ENCODE results near the gene ZNF780B.
"Not testable (repeated sequence)": the region's sequence is repeated elsewhere in the genome, so short reads cannot be mapped to it uniquely, and the experiment has no call there.

Gene ZNF780B

DNA sequence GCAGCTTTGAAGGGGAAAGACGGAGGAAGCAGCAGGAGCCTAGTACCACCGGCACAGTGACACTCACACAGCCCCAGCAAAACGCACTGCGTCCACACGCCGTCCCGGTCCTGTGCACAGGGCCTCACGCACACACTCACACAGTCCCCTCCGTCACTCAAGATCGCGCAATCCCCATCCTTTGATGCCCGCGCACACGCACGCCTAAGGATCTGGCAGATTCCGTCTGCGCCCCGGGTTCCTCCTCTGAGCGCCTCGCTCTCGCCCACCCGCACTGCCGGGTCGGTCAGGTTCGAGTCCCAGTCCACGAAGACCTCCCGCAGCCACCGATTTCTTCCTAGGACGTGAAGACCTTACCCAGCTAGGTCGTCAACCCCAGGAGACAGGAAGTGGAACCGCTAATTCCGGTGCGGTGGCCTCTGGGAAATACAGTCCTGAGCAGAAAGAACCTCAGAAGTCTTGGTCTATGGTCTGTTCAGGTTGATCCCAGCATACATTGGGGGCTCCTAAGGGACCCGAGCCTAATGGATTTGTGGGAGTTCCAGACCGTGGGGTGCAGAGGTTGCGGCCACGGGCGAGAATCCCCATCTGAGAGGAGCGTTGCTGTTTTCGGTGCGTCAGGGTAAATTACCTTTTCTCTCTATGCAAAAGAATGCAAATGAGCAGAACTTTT is at the start of gene ZNF780B:
ZNF780B (minus strand) TSS at position 400 of the 673 bp plus-strand sequence. CDS start 5,899 bp downstream, outside the sequence.
- DNase-seq (ENCODE audit: low read depth) = peak; percentile 48

DNA sequence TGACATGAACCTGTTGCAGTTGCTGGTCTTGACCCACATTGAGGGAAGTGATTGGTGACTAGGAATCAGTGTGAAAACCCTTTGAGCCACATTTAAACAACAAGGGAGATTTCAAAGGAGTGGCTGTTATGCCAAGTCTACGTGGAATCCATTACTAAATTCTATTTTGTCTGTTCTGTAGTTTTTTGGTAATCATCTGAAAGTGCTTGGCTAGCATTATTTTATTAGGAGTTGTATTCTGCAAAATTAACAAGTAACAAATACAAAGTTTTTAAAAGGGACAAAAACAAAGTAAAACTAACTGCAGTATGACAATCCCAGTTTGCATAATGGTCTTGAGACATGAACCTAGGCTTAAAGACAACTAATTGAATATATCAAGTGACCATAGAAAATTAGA is 48.7 kb upstream of the ZNF780B start:
- no peak for DNase-seq (ENCODE audit: low read depth)

DNA sequence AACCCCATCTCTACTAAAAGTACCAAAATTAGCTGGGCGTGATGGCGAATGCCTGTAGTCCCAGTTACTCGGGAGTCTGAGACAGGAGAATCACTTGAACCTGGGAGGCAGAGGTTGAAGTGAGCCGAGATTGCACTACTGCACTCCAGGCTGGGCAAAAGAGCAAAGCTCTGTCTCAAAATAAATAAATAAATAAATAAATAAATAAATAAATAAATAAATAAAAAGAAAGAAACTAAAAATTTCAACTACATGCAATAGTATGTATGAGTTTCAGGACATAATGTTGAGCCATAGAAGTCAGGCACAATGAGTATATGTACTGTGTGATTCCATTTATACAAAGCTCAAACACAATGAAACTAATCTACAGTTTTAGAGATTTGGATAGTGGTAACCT is 47.6 kb upstream of the ZNF780B start:
- DNase-seq (ENCODE audit: low read depth) = no peak

DNA sequence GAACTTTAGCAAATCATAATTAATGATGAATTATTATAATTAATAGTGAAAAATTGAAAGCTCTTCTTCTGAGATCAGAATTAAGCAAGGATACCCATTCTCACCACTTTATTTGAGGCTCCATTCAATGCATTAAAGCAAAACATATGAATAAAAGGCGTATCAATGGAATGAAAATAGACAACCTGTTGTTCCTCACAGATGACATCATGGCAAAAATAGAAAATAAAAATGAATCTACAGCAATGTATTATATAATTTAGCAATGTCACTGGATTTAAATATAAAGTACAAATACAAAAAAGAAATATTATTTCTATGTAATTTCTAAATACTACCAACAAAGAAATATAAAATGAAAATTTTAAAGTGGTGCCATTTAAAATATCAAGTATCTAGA is 45.8 kb upstream of the ZNF780B start:
- no peak for DNase-seq (ENCODE audit: low read depth)

DNA sequence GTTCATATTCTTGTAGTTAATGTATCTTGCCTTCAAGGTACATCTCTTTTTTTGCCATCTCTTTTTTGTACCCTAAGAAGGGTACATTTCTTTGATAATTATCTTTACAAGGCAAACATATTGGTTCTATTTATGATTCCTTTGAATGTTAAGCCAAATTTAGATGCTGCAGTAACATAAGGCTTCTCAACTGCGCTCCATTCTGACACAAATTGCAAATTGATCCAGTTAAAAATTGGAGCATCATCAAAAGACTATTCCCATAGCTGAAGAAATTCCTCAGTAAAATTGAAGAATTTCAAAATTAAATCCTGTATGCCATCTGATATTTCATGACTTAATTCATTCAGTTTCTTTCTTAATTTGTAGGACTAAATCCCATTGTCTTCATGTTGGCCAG is 37.4 kb upstream of the ZNF780B start:
- DNase-seq (ENCODE audit: low read depth) = no peak

DNA sequence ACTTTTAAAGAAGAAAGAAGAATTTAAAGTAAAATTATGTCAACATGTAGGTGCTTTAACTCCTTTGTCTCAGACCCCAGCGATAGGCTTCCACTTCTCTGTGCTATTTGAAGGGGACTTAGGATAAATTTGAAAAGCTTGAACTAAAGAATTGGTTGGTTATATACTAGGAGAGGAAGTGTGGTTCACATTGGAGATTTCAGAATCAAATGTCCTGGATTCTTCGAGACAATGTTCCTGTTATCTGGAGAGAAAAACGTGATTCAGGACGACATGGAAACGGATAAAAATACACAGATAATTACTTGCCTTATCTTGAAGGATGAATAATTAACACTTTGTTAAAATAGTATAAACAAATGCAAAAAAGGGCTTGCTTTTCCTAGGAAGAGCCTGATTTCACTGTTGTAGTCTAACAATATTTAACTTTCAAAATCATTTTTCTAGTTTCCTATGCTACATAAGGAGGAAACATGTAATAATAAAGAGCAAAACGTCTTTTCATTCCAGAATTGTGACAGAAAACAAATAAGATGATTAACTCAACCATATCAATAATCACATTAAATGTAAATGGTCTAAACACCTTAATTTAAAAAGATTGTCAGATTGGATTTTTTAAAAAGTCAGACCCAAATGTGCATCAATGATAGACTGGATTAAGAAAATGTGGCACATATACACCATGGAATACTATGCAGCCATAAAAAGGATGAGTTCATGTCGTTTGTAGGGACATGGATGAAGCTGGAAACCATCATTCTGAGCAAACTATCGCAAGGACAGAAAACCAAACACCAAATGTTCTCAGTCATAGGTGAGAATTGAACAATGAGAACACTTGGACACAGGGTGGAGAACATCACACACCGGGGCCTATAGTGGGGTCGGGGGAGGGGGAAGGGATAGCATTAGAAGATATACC is 35.4 kb upstream of the ZNF780B start:
- no peak for DNase-seq (ENCODE audit: low read depth)

DNA sequence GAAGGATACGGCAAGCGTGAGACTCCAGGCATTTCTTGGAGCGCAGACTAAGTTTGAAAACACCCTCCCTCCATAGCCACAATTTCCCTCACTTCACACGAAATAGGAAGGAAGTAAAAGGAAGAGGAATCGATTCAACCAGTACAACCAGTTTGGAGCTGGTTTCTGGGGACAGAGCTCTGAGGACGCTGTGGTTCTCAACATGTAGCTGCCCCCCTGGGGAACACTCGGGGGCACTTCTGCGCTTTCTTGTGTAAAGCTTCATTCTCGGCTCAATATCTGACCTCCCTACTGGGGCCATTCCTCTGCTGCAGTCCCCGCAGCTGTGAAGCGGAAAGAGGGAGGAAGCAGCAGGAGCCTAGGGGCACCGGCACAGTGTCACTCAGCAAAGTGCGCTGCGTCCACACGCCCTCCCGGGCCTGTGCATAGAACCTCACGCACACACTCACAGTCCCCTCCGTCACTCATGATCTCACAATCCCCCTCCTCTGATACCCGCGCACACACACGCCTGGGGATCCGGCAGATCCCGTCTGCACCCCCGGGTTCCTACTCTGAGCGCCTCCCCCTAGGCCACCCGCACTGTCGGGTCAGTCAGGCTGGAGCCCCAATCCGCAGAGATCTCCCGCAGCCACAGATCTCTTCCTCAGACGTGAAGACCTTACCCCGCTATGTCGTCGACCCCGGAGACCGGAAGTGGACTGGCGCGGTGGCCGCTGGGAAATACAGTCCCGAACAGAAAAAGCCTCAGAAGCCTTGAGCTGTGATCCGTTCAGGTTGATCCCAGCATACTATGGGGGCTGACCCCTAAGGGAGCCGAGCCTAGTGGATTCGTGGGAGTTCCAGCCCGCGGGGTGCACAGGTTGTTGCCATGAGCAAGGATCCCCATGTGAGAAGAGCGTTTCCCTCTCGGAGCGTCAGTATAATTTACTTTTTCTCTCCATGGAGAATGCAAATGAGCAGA is 34.5 kb upstream of the ZNF780B start, which contains the start of gene ZNF780A:
ZNF780A (minus strand) TSS at position 703 of the 964 bp plus-strand sequence. CDS start 6,190 bp downstream, outside the sequence.
- peak; percentile 65 for DNase-seq (ENCODE audit: low read depth)

DNA sequence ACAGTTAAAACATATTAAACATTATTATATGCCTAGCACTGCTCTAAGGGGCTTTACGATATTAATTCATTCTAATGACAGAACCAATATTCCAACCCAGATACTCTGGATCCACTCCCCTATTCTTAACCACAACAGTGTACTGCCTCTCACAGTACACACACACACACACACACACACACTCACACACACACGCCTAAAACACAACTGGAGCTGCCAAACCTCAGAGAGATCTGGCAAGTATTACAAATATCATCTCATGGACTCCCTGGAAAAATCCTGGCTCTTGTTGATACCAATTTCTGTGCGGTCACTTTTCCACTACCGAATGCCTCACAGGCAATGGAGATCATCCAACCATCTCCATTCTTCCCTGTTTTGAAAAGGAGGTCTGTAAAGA is 33.4 kb upstream of the ZNF780B start:
- no peak for DNase-seq (ENCODE audit: low read depth)

DNA sequence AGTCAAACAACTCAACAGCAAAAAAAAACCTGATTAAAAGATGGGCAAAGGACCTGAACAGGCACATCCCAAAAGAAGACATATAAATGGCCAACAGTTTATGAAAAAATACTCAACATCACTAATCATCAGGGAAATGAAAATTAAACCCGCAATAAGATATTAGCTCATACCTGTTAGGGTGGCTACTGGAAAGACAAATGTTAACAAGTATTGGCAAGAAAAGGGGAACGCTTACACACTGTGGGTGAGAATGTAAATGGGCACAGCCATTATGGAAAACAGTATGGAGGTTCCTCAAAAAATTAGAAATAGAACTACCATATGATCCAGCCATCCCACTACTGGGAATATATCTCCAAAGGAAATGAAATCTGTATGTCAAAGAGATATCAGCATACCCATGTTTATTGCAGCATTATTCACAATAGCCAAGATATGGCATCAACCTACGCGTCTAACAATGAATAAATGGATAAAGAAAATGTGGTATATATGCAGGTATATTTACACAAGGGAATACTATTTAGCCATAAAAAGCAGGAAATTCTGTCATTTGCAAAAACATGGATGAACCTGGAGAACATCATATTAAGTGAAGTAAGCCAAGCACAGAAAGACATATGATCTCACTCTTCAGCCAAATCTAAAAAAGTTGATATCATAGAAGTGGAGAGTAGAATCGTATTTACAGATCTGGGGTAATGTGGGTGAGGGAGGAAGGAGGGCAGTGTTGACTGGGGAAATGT is 32.4 kb upstream of the ZNF780B start:
- DNase-seq (ENCODE audit: low read depth) = no peak

DNA sequence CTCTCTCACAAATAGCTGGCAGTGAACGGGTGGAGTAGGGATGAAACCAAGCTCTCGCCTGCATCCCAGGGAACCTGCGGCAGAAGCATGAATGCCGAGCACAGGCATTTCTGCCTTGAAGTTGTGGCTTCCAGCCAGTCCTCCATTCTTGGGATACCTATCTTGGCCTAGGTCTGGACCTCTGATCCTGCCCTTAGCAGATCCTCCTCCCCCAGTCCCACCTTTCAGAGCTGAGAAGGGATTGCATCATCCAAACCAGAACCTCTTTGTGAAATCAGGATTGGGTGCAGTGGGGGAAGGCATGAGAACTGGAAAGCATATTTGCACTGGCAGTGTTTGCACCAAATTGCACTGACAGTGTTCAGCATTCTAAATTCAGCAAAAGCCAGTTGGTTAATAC is 28.9 kb upstream of the ZNF780B start:
- DNase-seq (ENCODE audit: low read depth) = no peak

DNA sequence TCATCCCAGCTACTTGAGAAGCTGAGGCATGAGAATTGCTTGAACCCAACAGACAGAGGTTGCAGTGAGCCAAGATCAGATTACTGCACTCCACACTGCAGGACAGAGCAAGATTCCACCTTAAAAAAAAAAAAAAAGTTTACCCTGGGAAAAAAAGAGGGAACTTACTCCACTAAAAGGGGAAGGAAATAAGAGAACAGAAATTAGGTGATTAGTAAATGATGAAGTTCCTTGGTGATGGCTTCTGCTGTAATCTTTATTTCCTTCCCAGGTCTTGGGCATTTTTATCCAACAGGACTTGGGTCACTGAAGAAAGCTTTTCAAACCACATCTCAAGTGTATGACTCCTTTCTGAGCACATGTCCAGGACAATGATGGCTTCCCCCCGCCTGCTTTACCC is 25.4 kb upstream of the ZNF780B start:
- no peak for DNase-seq (ENCODE audit: low read depth)

DNA sequence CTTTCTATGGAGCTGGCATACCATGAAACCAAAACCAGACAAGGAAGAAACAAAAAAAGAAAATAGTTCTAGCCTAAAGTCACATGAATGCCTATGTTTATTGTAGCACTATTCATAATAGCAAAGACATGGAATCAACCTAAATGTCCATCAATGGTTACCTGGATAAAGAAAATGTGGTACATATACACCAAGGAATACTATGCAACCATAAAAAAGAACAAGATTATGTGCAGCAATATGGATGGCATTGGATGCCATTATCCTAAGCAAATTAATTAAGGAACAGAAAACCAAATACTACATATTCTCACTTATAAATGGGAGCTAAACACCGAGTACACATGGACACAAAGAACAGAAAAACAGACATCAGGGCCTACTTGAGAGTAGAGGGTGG is 24.3 kb upstream of the ZNF780B start:
- no peak for DNase-seq (ENCODE audit: low read depth)

DNA sequence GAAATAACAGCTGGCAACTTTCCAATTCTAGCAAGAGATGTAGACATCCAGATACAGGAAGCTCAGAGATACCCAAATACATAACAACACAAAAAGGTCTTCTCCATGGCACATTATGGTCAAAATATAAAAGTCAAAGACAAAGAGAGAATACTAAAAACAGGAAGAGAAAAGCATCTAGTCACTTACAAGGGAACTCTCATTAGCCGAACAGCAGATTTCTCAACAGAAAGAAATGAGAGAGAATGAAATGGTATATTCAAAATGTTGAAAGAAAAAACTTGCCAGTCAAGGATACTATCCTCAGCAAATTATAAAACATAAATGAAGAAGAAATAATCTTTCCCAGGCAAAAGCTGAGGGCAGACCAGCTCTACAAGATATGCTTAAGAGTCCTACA is 22.3 kb upstream of the ZNF780B start:
- no peak for DNase-seq (ENCODE audit: low read depth)

DNA sequence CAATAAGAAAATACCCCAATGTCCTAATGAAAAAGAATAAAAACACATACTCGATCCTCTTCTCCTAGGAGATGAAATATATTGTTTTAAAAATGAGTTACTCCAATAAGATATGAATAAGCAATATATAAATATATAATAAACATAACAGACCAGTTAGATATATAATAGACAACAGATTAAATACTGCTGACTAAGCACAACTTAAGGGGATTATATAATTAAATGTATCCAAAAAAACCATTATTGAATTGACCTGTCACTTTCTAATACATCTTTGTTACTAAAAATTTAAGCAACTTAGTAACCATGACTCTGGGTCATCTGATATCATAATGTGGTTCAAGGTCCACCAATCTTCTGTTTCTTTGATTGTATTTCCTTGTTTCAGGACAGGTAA is 14.0 kb upstream of the ZNF780B start:
- DNase-seq (ENCODE audit: low read depth) = no peak

DNA sequence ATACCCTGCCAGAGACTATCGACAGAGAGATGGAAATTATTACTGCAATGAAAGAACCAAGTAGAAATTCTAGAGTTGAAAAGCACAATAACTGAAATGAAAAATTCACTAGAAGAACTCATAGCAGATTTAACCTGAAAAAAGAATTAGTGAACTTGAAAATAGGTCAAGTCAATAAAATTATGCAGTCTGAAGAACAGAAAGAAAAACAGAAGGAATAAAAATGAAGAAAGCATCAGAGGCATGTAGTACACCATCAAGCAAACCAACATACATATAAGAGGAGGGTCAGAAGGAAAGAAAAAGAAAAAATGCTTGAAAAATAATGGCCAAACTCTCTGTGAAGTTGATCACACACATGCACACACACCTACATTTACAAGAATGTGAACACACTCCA is 3.6 kb upstream of the ZNF780B start:
- DNase-seq (ENCODE audit: low read depth) = no peak

DNA sequence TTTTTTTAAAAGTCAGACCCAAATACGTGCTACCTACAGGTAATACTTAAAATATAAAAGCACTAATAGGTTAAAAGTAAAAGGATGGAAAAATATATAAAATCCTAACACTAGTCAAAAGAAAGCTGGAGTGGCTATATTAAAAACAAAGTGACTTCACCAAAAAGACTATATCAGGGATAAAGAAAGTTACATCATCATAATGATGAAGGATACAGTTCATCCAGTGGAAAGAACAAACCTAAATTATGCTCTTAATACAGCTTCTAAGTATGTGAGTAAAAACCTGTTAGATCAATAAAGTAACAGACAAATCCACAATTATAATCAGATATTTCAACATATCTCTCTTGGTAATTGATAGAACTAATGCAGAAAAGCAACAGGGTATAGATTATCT is 1.1 kb upstream of the ZNF780B start:
- DNase-seq (ENCODE audit: low read depth) = no peak

DNA sequence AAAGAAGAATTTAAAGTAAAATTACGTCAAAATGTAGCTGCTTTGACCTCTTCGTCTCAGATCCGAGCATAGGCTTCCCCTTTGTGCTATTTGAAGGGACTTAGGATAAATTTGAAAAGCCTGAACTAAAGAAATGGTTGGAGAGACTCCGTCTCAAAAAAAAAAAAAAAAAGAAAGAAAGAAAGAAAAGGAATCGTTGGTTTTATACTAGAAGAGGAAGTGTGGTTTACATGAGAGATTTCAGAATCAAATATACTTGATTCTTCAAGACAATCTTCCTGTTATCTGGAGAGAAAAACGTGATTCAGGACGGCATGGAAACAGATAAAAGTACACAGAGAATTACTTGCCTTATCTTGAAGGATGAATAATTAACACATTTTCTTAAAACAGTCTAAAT is 474 bp upstream of the ZNF780B start:
- DNase-seq (ENCODE audit: low read depth) = no peak

DNA sequence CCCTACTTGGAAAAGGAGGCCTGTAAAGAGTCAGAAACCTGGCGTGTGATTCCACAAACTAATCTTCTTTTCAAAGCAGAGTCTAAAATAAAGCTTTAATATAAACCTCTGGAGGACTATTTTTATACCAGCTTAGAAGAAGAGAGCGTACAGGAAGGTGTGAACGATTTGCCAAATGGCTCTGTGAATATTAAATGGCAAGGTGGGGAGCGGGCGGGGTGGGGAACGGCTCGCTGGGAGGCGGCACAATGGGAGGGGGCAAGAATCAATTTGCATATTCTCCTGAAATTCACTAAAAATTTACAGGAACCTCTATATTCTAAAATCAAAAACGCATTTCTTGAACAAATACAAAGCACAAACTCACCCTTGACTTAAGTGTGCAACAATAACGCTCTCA is 982 bp downstream of the ZNF780B start:
- no peak for DNase-seq (ENCODE audit: low read depth)

DNA sequence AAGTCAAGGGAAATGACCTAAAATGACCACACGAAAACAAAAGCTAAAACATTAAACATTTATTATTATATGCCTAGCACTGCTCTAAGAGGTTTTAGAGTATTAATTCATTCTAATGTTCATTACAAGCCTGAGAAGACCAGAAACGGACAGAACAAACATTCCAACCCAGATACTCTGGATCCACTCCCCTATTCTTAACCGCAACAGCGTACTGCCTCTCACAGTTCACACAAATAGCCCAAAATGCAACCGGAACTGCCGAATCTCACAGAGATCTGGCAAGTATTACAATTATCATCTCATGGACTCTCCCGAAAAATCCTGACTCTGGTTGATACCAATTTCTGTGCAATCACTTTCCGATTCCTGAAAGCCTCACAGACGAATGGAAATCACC is 1.4 kb downstream of the ZNF780B start:
- DNase-seq (ENCODE audit: low read depth) = no peak

DNA sequence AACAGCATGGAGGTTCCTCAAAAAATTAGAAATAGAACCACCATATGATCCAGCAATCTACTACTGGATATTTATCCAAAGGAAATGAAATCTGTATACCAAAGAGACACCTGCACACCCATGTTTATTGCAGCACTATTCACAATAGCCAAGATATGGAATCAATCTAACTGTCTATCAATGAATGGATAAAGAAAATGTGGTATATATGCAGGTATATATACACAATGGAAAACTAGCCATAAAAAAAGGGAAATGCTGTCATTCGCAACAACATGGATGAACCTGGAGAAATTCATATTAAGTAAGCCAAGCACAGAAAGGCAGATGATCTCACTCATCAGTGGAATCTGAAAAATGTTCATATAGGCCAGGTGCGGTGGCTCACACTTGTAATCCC is 2.5 kb downstream of the ZNF780B start:
- no peak for DNase-seq (ENCODE audit: low read depth)

DNA sequence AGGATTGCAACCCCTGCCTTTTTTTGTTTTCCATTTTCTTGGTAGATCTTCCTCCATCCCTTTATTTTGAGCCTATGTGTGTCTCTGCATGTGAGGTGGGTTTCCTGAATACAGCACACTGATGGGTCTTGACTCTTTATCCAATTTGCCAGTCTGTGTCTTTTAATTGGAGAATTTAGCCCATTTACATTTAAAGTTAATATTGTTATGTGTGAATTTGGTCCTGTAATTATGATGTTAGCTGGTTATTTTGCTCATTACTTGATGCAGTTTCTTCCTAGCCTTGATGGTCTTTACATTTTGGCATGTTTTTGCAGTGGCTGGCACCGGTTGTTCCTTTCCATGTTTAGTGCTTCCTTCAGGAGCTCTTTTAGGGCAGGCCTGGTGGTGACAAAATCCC is 14.3 kb downstream of the ZNF780B start:
- not testable (repeated sequence) for DNase-seq (ENCODE audit: low read depth)

All from stimulated activated CD8-positive, alpha-beta memory T cell treated with anti-CD3 and anti-CD28 coated beads, Interleukin-12 subunit alpha, Interleukin-12 subunit beta, amount 100 ng/mL, for 1 hour (primary cell).